ENCODE measurements around the gene VPS37C.

- TF ChIP-seq, protein P1, sequence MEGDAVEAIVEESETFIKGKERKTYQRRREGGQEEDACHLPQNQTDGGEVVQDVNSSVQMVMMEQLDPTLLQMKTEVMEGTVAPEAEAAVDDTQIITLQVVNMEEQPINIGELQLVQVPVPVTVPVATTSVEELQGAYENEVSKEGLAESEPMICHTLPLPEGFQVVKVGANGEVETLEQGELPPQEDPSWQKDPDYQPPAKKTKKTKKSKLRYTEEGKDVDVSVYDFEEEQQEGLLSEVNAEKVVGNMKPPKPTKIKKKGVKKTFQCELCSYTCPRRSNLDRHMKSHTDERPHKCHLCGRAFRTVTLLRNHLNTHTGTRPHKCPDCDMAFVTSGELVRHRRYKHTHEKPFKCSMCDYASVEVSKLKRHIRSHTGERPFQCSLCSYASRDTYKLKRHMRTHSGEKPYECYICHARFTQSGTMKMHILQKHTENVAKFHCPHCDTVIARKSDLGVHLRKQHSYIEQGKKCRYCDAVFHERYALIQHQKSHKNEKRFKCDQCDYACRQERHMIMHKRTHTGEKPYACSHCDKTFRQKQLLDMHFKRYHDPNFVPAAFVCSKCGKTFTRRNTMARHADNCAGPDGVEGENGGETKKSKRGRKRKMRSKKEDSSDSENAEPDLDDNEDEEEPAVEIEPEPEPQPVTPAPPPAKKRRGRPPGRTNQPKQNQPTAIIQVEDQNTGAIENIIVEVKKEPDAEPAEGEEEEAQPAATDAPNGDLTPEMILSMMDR (IDR thresholded peaks at IDR 0.05), result no peak
- TF ChIP-seq POLR2AphosphoS5 (IDR thresholded peaks at IDR 0.05) (no peak), POLR2A (IDR thresholded peaks at IDR 0.05) (no peak), EP300 (IDR thresholded peaks at IDR 0.05) (no peak)
Measured at GRCh38 chr11:61107888-61108287, 53.3 kb downstream of the VPS37C start.
